Stimulated activated memory B cell treated with anti-CD40 and anti-IgM and Interleukin-4, amounts not matched to agents 10 μg/mL and 1 μg/mL and 100 μg/mL, for 72 hours (primary cell): Measurements from ENCODE around the gene DGKD.
A peak's percentile ranks its signal among the peaks of the same experiment; 100 is the strongest.

Experiments used
- ATAC-seq: fragments of 150-1000 bp; cut with Tn5 transposase; 2 replicates; pipeline ENCODE4 v1.10.0; 2021
- H3K27ac Mint-ChIP-seq: one replicate; pipeline ENCODE4 v1.8.0; 2022; ENCODE audit warnings: mild to moderate bottlenecking, mixed read lengths
- H3K27me3 Mint-ChIP-seq: one replicate; pipeline ENCODE4 v1.8.0; 2022; ENCODE audit warnings: mixed read lengths
- H3K36me3 Mint-ChIP-seq: one replicate; pipeline ENCODE4 v1.8.0; 2022; ENCODE audit warnings: mixed read lengths
- H3K4me1 Mint-ChIP-seq: one replicate; pipeline ENCODE4 v1.8.0; 2022; ENCODE audit warnings: mixed read lengths
- H3K4me3 Mint-ChIP-seq: one replicate; pipeline ENCODE4 v1.8.0; 2022; ENCODE audit warnings: mild to moderate bottlenecking, moderate library complexity, mixed read lengths
- H3K9me3 Mint-ChIP-seq: one replicate; pipeline ENCODE4 v1.8.0; 2022; ENCODE audit warnings: mixed read lengths

The DGKD gene

GRCh38 chr2:233424154-233424951 lies 70.1 kb downstream of the DGKD start:
- Mint-ChIP-seq H3K9me3 (no peaks in the 10 kb centered on the region), H3K27me3 (no peaks in the 10 kb centered on the region), H3K4me1 (peaks cover 84% of the 10 kb centered on the region), H3K36me3 (peaks cover 37% of the 10 kb centered on the region), H3K27ac (peak overlapping the region; percentile 86), H3K4me3 (no peak overlapping the region)
- ATAC-seq, result no peak

- Mint-ChIP-seq H3K36me3 (peaks cover 41% of the 10 kb centered on the region), H3K9me3 (no peaks in the 10 kb centered on the region), H3K4me1 (peaks cover 69% of the 10 kb centered on the region), H3K4me3 (no peak overlapping the region), H3K27ac (peak overlapping the region; percentile 69), H3K27me3 (no peaks in the 10 kb centered on the region)
- no peak for ATAC-seq
Observed at GRCh38 chr2:233426619-233427342, 72.5 kb downstream of the DGKD start.

GRCh38 chr2:233428008-233428407 lies 73.7 kb downstream of the DGKD start:
- H3K27ac Mint-ChIP-seq, result peak overlapping the region; percentile 69
- H3K36me3 Mint-ChIP-seq, result peaks cover 48% of the 10 kb centered on the region
- no peak for ATAC-seq
- H3K27me3 Mint-ChIP-seq, result no peaks in the 10 kb centered on the region
- no peak overlapping the region for H3K4me3 Mint-ChIP-seq
- H3K4me1 Mint-ChIP-seq, result peaks cover 62% of the 10 kb centered on the region
- peaks cover 2% of the 10 kb centered on the region for H3K9me3 Mint-ChIP-seq

GRCh38 chr2:233428438-233428837 lies 74.1 kb downstream of the DGKD start:
- ATAC-seq, result no peak
- Mint-ChIP-seq H3K27me3 (no peaks in the 10 kb centered on the region), H3K4me3 (no peak overlapping the region), H3K27ac (peak overlapping the region; percentile 69), H3K36me3 (peaks cover 51% of the 10 kb centered on the region), H3K9me3 (peaks cover 4% of the 10 kb centered on the region), H3K4me1 (peaks cover 62% of the 10 kb centered on the region)

- peaks cover 4% of the 10 kb centered on the region for H3K9me3 Mint-ChIP-seq
- no peaks in the 10 kb centered on the region for H3K27me3 Mint-ChIP-seq
- peaks cover 62% of the 10 kb centered on the region for H3K4me1 Mint-ChIP-seq
- no peak for ATAC-seq
- no peak overlapping the region for H3K4me3 Mint-ChIP-seq
- H3K36me3 Mint-ChIP-seq, result peaks cover 48% of the 10 kb centered on the region
- H3K27ac Mint-ChIP-seq, result peak overlapping the region; percentile 69
Observed at GRCh38 chr2:233429175-233429897, 75.0 kb downstream of the DGKD start.

- Mint-ChIP-seq H3K4me1 (peaks cover 68% of the 10 kb centered on the region), H3K36me3 (peaks cover 52% of the 10 kb centered on the region), H3K9me3 (peaks cover 4% of the 10 kb centered on the region), H3K27ac (peak overlapping the region; percentile 69), H3K27me3 (no peaks in the 10 kb centered on the region), H3K4me3 (no peak overlapping the region)
- ATAC-seq, result no peak
Observed at GRCh38 chr2:233430081-233430480, 75.8 kb downstream of the DGKD start.

- Mint-ChIP-seq H3K4me3 (no peak overlapping the region), H3K9me3 (peaks cover 4% of the 10 kb centered on the region), H3K27ac (no peak overlapping the region), H3K36me3 (peaks cover 52% of the 10 kb centered on the region), H3K27me3 (no peaks in the 10 kb centered on the region), H3K4me1 (peaks cover 74% of the 10 kb centered on the region)
- ATAC-seq, result no peak
Observed at GRCh38 chr2:233430651-233431050, 76.4 kb downstream of the DGKD start.

GRCh38 chr2:233433029-233433428 lies 78.7 kb downstream of the DGKD start:
- Mint-ChIP-seq H3K4me1 (peaks cover 62% of the 10 kb centered on the region), H3K36me3 (peaks cover 45% of the 10 kb centered on the region), H3K4me3 (no peak overlapping the region), H3K27ac (peak overlapping the region; percentile 60), H3K9me3 (peaks cover 4% of the 10 kb centered on the region), H3K27me3 (no peaks in the 10 kb centered on the region)
- no peak for ATAC-seq

- H3K4me3 Mint-ChIP-seq, result no peak overlapping the region
- peaks cover 4% of the 10 kb centered on the region for H3K9me3 Mint-ChIP-seq
- peaks cover 56% of the 10 kb centered on the region for H3K4me1 Mint-ChIP-seq
- no peak for ATAC-seq
- peaks cover 51% of the 10 kb centered on the region for H3K36me3 Mint-ChIP-seq
- H3K27ac Mint-ChIP-seq, result peak overlapping the region; percentile 56
- no peaks in the 10 kb centered on the region for H3K27me3 Mint-ChIP-seq
Observed at GRCh38 chr2:233433794-233434193, 79.5 kb downstream of the DGKD start.

GRCh38 chr2:233434666-233435330 lies 80.5 kb downstream of the DGKD start:
- Mint-ChIP-seq H3K4me1 (peaks cover 45% of the 10 kb centered on the region), H3K36me3 (peaks cover 60% of the 10 kb centered on the region), H3K27ac (peak overlapping the region; percentile 56), H3K4me3 (no peak overlapping the region), H3K27me3 (no peaks in the 10 kb centered on the region), H3K9me3 (peaks cover 4% of the 10 kb centered on the region)
- peak; percentile 41 for ATAC-seq

GRCh38 chr2:233435436-233436190 lies 81.3 kb downstream of the DGKD start:
- Mint-ChIP-seq H3K27ac (peak overlapping the region; percentile 56), H3K4me1 (peaks cover 45% of the 10 kb centered on the region), H3K9me3 (peaks cover 4% of the 10 kb centered on the region), H3K36me3 (peaks cover 67% of the 10 kb centered on the region), H3K4me3 (no peak overlapping the region), H3K27me3 (no peaks in the 10 kb centered on the region)
- ATAC-seq, result no peak

- no peak overlapping the region for H3K27ac Mint-ChIP-seq
Observed at GRCh38 chr2:233436191-233436581, 81.9 kb downstream of the DGKD start.

GRCh38 chr2:233436691-233437438 lies 82.6 kb downstream of the DGKD start:
- Mint-ChIP-seq H3K4me3 (no peak overlapping the region), H3K36me3 (peaks cover 60% of the 10 kb centered on the region), H3K27ac (no peak overlapping the region), H3K4me1 (peaks cover 49% of the 10 kb centered on the region), H3K27me3 (no peaks in the 10 kb centered on the region), H3K9me3 (peaks cover 4% of the 10 kb centered on the region)
- ATAC-seq, result no peak

More at GRCh38 chr2:233436191-233436581, 81.9 kb downstream of the DGKD start:
- Mint-ChIP-seq H3K36me3 (peaks cover 62% of the 10 kb centered on the region), H3K9me3 (peaks cover 4% of the 10 kb centered on the region), H3K27me3 (no peaks in the 10 kb centered on the region), H3K4me1 (peaks cover 45% of the 10 kb centered on the region), H3K4me3 (no peak overlapping the region)
- no peak for ATAC-seq
